Subcutaneous abdominal adipose tissue (tissue), 5 donors: ENCODE data around the gene ACP7.

Experiments
- H3K27ac ChIP-seq: one replicate; pipeline ENCODE4 v1.7.0; 2013; ENCODE audit warnings: low read depth, mild to moderate bottlenecking, inconsistent platforms, low read length, moderate library complexity
- H3K27me3 ChIP-seq, 5 donors: one replicate each; pipeline ENCODE4 v1.7.0; 2013; ENCODE audit warnings: low read length in 5 of 5, inconsistent platforms in 1 of 5; ENCODE audit not compliant: control insufficient read depth in 5 of 5, insufficient read depth in 4 of 5
- H3K36me3 ChIP-seq, 5 donors: one replicate each; pipeline ENCODE4 v1.7.0; 2013; ENCODE audit warnings: low read length in 5 of 5; ENCODE audit not compliant: control insufficient read depth in 5 of 5, insufficient read depth in 5 of 5
- H3K4me1 ChIP-seq, 5 donors: one replicate each; pipeline ENCODE4 v1.7.0; 2013; ENCODE audit warnings: low read length in 5 of 5, mild to moderate bottlenecking in 3 of 5, moderate library complexity in 1 of 5; ENCODE audit not compliant: control insufficient read depth in 5 of 5, insufficient read depth in 5 of 5
- H3K4me3 ChIP-seq, 5 donors: one replicate each; pipeline ENCODE4 v1.7.0; 2013; ENCODE audit warnings: low read length in 5 of 5, low read depth in 1 of 5
- H3K9ac ChIP-seq, 5 donors: one replicate each; pipeline ENCODE4 v1.7.0; 2013; ENCODE audit warnings: low read length in 5 of 5, mild to moderate bottlenecking in 4 of 5, moderate library complexity in 3 of 5
- H3K9me3 ChIP-seq, 5 donors: one replicate each; pipeline ENCODE4 v1.7.0; 2013; ENCODE audit warnings: low read length in 5 of 5; ENCODE audit not compliant: control insufficient read depth in 5 of 5
- donor health status: healthy.
- donor health status: healthy.
- donor health status: healthy.
- donor health status: healthy.
- donor health status: healthy.

ACP7 gene

DNA sequence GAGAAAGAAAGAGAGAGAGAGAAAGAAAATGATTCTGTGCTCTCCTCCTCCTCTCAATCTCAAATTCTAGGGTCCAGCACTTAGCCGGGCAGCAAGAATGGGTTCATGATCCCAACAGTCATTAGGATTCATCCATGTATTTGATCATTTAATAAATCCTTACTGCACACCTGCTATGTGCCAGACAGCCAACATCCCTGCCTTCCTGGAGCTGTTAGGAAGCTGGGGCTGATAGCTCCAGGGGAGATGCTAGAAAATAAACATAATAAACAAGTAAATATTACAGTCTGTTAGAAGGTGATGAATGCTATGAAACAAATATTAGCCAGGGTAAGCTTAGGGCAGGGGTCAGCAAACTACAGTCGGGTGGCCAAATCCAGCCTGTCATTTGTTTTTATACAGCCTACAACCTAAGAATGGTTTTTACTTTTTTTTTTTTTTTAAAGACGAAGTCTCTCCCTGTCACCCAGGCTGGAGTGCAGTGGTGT lies 9.9 kb upstream of the ACP7 start:
- Histone ChIP-seq H3K4me1 (no peaks in the 10 kb centered on the region), H3K27ac (no peak overlapping the region), H3K27me3 (peaks cover 7 to 14% (median 13%) of the 10 kb centered on the region in 5 donors), H3K9me3 (no peaks in the 10 kb centered on the region), H3K9ac (no peak overlapping the region), H3K4me3 (no peak overlapping the region), H3K36me3 (no peaks in the 10 kb centered on the region)

DNA sequence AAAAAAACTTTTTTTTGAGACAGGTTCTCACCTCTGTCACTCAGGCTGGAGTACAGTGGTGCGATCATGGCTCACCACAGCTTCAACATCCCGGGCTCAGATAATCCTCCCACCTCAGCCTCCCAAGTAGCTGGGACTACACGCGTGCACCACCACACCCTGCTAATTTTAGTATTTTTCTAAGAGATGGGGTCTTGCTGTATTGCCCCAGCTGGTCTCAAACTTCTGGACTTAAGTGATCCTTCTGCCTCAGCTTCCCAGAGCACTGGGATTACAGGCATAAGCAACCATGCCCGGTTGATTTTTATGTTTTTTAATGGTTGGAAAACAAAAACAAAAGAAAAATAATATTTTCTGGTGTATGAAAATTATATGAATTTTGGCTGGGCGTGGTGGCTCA lies 9.2 kb upstream of the ACP7 start:
- Histone ChIP-seq H3K27ac (no peak overlapping the region), H3K27me3 (peaks cover 7 to 14% (median 13%) of the 10 kb centered on the region in 5 donors), H3K36me3 (no peaks in the 10 kb centered on the region), H3K9me3 (no peaks in the 10 kb centered on the region), H3K4me3 (no peak overlapping the region), H3K9ac (no peak overlapping the region), H3K4me1 (no peaks in the 10 kb centered on the region)

DNA sequence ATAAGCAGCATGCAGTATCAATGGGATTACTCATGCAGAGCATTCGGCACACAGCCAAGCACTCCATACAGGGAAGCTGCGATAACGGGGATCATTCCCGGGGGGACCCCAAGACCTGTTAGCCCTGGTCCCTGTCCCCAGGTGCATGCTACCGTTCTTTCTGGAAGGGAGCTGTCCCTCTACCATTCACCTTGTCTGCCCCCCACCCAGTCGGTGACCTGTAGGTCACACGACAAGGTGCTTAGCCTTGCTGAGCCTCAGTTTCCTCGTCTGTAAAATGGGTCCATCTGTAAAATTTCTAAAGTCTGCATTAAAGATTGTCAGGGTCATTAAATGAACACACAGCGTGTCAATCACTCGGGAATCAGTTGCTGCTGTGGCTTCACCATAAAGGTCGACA lies 6.8 kb upstream of the ACP7 start:
- no peak overlapping the region for H3K27ac ChIP-seq
- no peak overlapping the region for H3K9ac ChIP-seq

DNA sequence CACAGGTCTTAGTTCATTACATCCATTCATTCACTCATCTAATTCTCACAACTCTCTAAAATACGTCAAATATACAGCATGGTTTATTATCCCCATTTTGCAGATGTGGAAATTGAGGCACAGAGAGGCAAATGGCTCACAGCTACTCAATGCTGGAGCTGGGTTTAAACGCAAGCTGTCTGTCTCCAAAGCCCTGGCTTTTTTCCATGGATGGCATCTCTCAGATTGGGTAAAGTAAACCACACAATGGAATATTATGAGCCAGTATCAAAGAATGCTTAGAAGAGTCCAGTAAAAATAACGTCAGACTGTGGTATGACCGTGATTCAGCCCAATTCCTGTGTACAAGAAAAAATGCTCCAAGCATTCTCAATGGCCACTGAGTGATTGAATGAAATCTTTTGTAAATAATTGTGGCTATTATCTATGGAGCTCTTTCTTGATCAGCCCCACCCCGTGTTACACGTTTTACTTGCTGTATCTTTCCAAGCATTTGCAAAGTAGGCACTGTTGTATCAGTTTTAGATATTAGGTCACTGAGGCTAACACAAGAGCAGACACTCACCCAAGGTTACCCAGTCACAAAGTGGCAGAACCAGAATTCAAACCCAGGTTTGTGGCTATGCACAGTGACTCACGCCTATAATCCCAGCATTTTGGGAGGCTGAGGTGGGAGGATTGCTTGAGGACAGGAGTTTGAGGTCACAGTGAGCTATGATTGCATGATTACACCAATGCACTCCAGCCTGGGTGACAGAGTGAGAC lies 5.5 kb upstream of the ACP7 start:
- Histone ChIP-seq H3K27ac (no peak overlapping the region), H3K4me3 (no peak overlapping the region), H3K36me3 (no peaks in the 10 kb centered on the region), H3K4me1 (peaks cover 0 to 9% (median 8%) of the 10 kb centered on the region in 5 donors), H3K9me3 (no peaks in the 10 kb centered on the region), H3K9ac (no peak overlapping the region), H3K27me3 (peaks cover 5 to 29% (median 12%) of the 10 kb centered on the region in 5 donors)

More for the DNA sequence above, 6.8 kb upstream of the ACP7 start:
- H3K9me3 ChIP-seq = no peaks in the 10 kb centered on the region
- no peaks in the 10 kb centered on the region for H3K4me1 ChIP-seq
- H3K36me3 ChIP-seq = no peaks in the 10 kb centered on the region
- H3K4me3 ChIP-seq = no peak overlapping the region
- peaks cover 3 to 18% (median 8%) of the 10 kb centered on the region in 5 donors for H3K27me3 ChIP-seq

DNA sequence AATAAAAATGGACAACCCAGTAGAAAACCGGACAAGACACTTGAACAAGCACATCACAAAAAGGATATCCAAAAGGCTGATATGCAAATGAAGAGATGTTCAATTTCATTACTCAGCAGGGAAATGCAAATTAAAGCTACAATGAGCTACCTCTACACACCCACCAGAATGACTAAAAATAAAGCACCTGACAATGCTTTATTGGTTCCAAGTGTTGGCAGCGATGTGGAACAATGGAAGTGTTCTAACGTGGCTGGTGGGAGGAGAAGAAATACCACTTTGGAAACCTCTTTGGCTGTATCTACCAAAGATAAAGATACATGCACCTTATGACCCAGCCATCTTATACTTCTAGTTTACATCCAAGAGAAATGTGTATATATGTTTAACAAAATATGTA lies 3.7 kb upstream of the ACP7 start:
- Histone ChIP-seq H3K4me3 (no peak overlapping the region), H3K9me3 (no peaks in the 10 kb centered on the region), H3K4me1 (peaks cover 0 to 12% (median 10%) of the 10 kb centered on the region in 5 donors), H3K9ac (no peak overlapping the region), H3K27ac (no peak overlapping the region), H3K27me3 (peaks cover 21 to 46% (median 26%) of the 10 kb centered on the region in 5 donors), H3K36me3 (no peaks in the 10 kb centered on the region)

DNA sequence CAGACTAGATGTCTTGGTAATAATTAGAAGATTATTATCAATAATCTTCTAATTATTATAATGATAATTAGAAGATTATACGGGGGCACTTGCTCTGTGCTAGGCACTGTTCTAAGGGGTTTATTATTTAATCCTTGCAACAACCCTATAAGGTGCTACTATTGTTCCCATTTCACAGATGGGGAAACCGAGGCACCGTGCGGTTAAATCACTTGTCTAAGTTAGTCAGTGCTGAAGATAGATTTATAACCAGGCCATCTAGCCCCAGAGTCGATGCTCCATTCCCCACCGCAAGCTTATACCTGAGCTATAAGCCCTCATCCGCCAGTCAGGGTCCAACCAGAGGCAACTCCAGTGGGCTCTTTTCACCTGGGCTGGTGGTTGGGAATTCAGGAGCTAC lies 2.0 kb upstream of the ACP7 start:
- peaks cover 21 to 52% (median 27%) of the 10 kb centered on the region in 5 donors for H3K27me3 ChIP-seq
- no peak overlapping the region for H3K9ac ChIP-seq
- no peak overlapping the region for H3K4me3 ChIP-seq
- H3K4me1 ChIP-seq = peaks cover 0 to 12% (median 10%) of the 10 kb centered on the region in 5 donors
- H3K27ac ChIP-seq = no peak overlapping the region
- no peaks in the 10 kb centered on the region for H3K36me3 ChIP-seq
- H3K9me3 ChIP-seq = no peaks in the 10 kb centered on the region

DNA sequence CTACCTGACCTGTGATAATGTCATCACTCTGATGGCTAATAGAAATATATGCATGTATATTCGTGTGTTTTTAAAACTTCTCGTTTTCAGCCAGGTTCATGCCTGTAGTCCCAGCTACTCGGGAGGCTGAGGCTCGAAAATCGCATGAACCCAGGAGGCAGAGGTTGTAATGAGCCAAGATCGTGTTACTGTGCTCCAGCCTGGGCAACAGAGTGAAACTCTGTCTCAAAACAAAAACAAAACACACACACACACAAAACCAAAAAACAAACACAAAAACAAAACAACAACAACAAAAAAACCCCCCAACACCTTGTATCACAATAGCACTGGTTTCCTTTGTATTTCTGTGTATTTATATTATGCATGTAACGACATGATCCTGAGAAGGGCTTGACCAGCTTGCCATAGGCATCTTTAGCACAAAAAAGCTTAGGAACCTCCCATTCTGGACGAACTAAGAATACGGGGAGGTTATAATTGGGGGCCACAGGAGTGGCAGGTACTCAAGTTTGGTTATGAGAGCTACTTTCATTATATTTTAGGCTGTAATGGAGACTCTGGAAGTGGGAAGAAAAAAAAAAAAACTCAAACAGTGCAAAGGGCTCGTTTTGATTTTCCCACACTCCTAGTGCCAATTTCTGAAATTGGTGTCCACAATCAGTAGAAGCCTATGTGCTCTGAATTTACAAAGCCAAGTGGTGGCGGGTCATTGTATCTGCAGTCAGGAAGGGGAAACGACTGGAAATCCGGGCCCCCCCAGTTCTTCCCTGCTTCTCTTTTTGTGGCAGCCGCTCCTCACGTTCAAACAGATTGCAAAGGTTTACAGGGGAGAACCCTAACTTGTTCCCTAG lies 1.2 kb upstream of the ACP7 start:
- Histone ChIP-seq H3K9me3 (no peaks in the 10 kb centered on the region), H3K4me1 (peaks cover 0 to 12% (median 10%) of the 10 kb centered on the region in 5 donors), H3K4me3 (no peak overlapping the region), H3K27ac (no peak overlapping the region), H3K36me3 (no peaks in the 10 kb centered on the region), H3K27me3 (peaks cover 21 to 47% (median 22%) of the 10 kb centered on the region in 5 donors), H3K9ac (no peak overlapping the region)

DNA sequence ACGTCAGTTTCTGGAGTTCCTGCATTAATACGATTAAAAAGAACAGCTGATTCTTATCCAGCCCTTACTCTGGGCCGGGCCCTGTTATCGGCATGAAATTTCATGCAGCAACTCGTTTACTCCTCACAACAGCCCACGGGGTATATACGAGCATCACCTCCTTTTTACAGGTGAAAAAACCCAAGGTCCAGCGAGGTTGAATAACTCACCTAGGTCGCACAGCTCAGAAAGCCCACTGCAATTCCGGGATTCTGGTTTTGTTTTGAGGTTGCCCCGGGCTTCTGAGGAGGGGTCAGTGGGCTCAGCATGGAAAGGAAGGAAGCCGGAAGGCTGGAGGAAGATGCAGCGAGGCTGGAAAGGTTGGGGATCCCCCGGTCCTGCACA lies 577 bp upstream of the ACP7 start:
- H3K9ac ChIP-seq = no peak overlapping the region
- H3K9me3 ChIP-seq = no peaks in the 10 kb centered on the region
- H3K27me3 ChIP-seq = peaks cover 21 to 46% (median 27%) of the 10 kb centered on the region in 5 donors
- H3K4me3 ChIP-seq = no peak overlapping the region
- no peaks in the 10 kb centered on the region for H3K36me3 ChIP-seq
- H3K27ac ChIP-seq = no peak overlapping the region
- H3K4me1 ChIP-seq = peaks cover 0 to 12% (median 10%) of the 10 kb centered on the region in 5 donors

DNA sequence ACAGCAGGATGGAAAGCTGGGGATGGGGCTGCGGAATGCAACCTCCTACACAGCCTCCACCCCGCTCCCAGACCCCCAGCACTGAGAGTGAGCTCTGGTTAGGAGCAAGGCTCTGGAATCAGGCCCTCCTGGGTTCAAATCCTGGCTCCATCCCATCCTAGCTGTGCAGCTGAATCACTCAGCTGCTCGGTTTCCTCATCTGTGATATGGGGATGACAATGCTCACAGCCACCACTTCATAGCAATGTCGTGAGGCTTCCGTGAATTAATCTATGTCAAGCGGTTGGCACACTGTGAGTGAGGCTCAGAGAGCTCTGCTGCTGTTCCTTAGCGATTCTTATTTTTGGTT lies 538 bp downstream of the ACP7 start:
- peaks cover 21 to 44% (median 27%) of the 10 kb centered on the region in 5 donors for H3K27me3 ChIP-seq
- H3K9me3 ChIP-seq = no peaks in the 10 kb centered on the region
- no peaks in the 10 kb centered on the region for H3K36me3 ChIP-seq
- peaks cover 0 to 12% (median 10%) of the 10 kb centered on the region in 5 donors for H3K4me1 ChIP-seq
- H3K27ac ChIP-seq = no peak overlapping the region
- H3K9ac ChIP-seq = no peak overlapping the region
- H3K4me3 ChIP-seq = no peak overlapping the region

DNA sequence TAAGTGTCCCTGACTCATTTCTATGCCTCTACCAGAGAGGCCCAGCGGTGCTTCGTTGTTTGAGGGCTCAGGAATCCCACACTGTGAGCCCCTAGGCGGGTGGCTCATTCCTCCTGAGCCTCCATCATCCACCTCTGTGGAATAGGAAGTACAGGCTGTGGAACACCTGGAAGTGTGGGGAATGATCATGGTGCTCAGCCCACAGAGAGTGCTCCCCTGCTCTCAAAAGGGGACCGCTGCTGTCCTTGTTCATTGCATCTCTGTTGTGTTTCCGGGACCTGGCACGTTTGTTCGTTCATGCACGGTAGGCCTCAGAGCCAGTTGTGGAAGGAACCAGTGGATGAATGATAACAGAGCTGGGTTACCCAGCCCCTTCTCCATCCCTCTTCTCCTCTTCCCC lies 1.2 kb downstream of the ACP7 start:
- peaks cover 21 to 44% (median 27%) of the 10 kb centered on the region in 5 donors for H3K27me3 ChIP-seq

More for the DNA sequence above, 1.2 kb downstream of the ACP7 start:
- Histone ChIP-seq H3K4me1 (peaks cover 0 to 12% (median 10%) of the 10 kb centered on the region in 5 donors), H3K36me3 (no peaks in the 10 kb centered on the region), H3K4me3 (no peak overlapping the region), H3K9ac (no peak overlapping the region), H3K9me3 (no peaks in the 10 kb centered on the region), H3K27ac (no peak overlapping the region)
